DND-41 (cell line): ENCODE data around the gene LRRC74B.

Experiments
- ATAC-seq: fragments of 200-7000 bp; cut with Tn5 transposase; 3 replicates; pipeline ENCODE4 v1.9.1; 2021; ENCODE audit warnings: low read depth; ENCODE audit not compliant: insufficient read depth
- DNase-seq: peaks from one replicate; pipeline ENCODE4 v3.0.0-alpha.2; 2020
- H2AFZ ChIP-seq: 2 replicates; pipeline ENCODE4 v1.6.0; 2012; ENCODE audit warnings: low read depth, low read length
- H3K27ac ChIP-seq: 2 replicates; pipeline ENCODE4 v1.5.1; 2012; ENCODE audit warnings: low read length, inconsistent platforms
- H3K27me3 ChIP-seq: fragments of 200-600 bp; sonication (generic); 2 replicates; pipeline ENCODE4 v1.6.0; 2012; ENCODE audit warnings: low read length, mild to moderate bottlenecking, inconsistent platforms; ENCODE audit not compliant: insufficient read depth, poor library complexity
- H3K36me3 ChIP-seq: 2 replicates; pipeline ENCODE4 v1.5.1; 2012; ENCODE audit warnings: low read length, inconsistent platforms; ENCODE audit not compliant: insufficient read depth
- H3K4me1 ChIP-seq: 2 replicates; pipeline ENCODE4 v1.5.1; 2012; ENCODE audit warnings: mild to moderate bottlenecking, low read length; ENCODE audit not compliant: insufficient read depth
- H3K4me2 ChIP-seq: 2 replicates; pipeline ENCODE4 v1.6.0; 2012; ENCODE audit warnings: mild to moderate bottlenecking, moderate library complexity, low read length, inconsistent platforms; ENCODE audit not compliant: insufficient read depth
- H3K4me3 ChIP-seq, 2 experiments: fragments of 200-600 bp in 1 of 2; shearing (Covaris generic) in 1 of 2; 2 replicates each; pipeline ENCODE4 v1.5.1; 2012 to 2016; ENCODE audit warnings: inconsistent platforms in 2 of 2, low read length in 2 of 2, mild to moderate bottlenecking in 2 of 2, low read depth in 1 of 2, moderate library complexity in 1 of 2
- H3K79me2 ChIP-seq: 2 replicates; pipeline ENCODE4 v1.6.0; 2012; ENCODE audit warnings: low read length, inconsistent platforms; ENCODE audit not compliant: insufficient read depth
- H3K9ac ChIP-seq: 2 replicates; pipeline ENCODE4 v1.6.0; 2012; ENCODE audit warnings: low read depth, mild to moderate bottlenecking, inconsistent platforms, low read length, moderate library complexity
- H3K9me3 ChIP-seq: 2 replicates; pipeline ENCODE4 v1.5.1; 2012; ENCODE audit warnings: low read length, moderate library complexity, mild to moderate bottlenecking, inconsistent platforms; ENCODE audit not compliant: insufficient read depth, severe bottlenecking
- H4K20me1 ChIP-seq: 2 replicates; pipeline ENCODE4 v1.6.0; 2012; ENCODE audit warnings: low read length; ENCODE audit not compliant: insufficient read depth
- EZH2 ChIP-seq: IDR thresholded peaks from 3 replicates; pipeline ENCODE4 v1.6.1; 2012; ENCODE audit warnings: borderline replicate concordance, low read depth, mild to moderate bottlenecking, moderate library complexity, low read length, inconsistent platforms; ENCODE audit not compliant: severe bottlenecking
- TF ChIP-seq, protein P1 (sequence below): IDR thresholded peaks from 2 replicates; pipeline ENCODE4 v1.5.1; 2012; ENCODE audit warnings: borderline replicate concordance, low read length, moderate library complexity, mild to moderate bottlenecking; ENCODE audit not compliant: poor library complexity, severe bottlenecking; ENCODE audit errors: extremely low read depth

LRRC74B gene

DNA sequence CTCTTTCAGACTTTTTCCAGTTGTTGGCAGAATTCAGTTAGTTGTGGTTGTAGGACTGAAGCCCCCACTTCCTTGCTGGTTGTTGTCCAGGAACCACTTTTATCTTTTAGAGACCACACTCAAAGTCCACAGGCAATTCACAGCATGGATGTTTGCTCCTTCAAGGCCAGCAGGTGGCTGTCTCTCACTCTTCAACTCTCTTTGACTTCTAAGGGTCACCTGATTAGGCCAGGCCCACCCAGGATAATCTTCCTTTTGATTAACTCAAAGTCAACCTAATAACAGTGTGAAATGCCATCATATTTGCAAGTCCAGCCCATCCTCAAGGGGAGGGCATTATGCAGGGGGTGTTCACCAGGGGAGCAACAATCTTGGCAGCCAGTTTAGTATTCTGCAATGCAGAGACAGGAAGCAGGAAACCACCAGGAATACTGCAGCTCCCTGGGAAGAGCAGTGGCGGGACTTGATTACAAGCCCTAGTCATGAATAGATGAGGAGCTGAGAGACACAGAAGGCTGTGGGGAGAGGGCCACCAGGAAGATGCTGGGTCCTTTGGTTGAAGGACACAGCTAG is 52.4 kb downstream of the LRRC74B start:
- DNase-seq = no peak
- no peak overlapping the region for H3K27ac ChIP-seq
- TF ChIP-seq, protein P1, sequence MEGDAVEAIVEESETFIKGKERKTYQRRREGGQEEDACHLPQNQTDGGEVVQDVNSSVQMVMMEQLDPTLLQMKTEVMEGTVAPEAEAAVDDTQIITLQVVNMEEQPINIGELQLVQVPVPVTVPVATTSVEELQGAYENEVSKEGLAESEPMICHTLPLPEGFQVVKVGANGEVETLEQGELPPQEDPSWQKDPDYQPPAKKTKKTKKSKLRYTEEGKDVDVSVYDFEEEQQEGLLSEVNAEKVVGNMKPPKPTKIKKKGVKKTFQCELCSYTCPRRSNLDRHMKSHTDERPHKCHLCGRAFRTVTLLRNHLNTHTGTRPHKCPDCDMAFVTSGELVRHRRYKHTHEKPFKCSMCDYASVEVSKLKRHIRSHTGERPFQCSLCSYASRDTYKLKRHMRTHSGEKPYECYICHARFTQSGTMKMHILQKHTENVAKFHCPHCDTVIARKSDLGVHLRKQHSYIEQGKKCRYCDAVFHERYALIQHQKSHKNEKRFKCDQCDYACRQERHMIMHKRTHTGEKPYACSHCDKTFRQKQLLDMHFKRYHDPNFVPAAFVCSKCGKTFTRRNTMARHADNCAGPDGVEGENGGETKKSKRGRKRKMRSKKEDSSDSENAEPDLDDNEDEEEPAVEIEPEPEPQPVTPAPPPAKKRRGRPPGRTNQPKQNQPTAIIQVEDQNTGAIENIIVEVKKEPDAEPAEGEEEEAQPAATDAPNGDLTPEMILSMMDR = peak; percentile 34
- TF ChIP-seq EZH2 = no peak

GRCh38 chr22:21099578-21099977 is 53.8 kb downstream of the LRRC74B start:
- Histone ChIP-seq H4K20me1 (no peaks in the 10 kb centered on the region), H3K79me2 (no peaks in the 10 kb centered on the region), H3K4me1 (peaks cover 2% of the 10 kb centered on the region; the same call in 1 of the 2 replicates), H3K4me2 (no peak overlapping the region), H3K27ac (no peak overlapping the region), H2AFZ (no peak overlapping the region), H3K9me3 (no peaks in the 10 kb centered on the region), H3K9ac (no peak overlapping the region), H3K27me3 (peaks cover 3% of the 10 kb centered on the region), H3K4me3 (no peak overlapping the region), H3K36me3 (no peaks in the 10 kb centered on the region)
- DNase-seq (no peak), ATAC-seq (no peak)
- TF ChIP-seq EZH2 = no peak

More for the DNA sequence above, 52.4 kb downstream of the LRRC74B start:
- Histone ChIP-seq H4K20me1 (no peaks in the 10 kb centered on the region), H3K79me2 (no peaks in the 10 kb centered on the region), H3K27me3 (peaks cover 3% of the 10 kb centered on the region), H2AFZ (no peak overlapping the region), H3K4me3 (no peak overlapping the region), H3K4me1 (peaks cover 2% of the 10 kb centered on the region; the same call in 1 of the 2 replicates), H3K36me3 (no peaks in the 10 kb centered on the region), H3K9ac (no peak overlapping the region), H3K9me3 (no peaks in the 10 kb centered on the region), H3K4me2 (no peak overlapping the region)
- ATAC-seq = no peak

GRCh38 chr22:21100149-21101032 is 54.6 kb downstream of the LRRC74B start:
- H3K9me3 ChIP-seq = no peaks in the 10 kb centered on the region
- no peak overlapping the region for H3K4me2 ChIP-seq
- H3K4me1 ChIP-seq = peaks cover 2% of the 10 kb centered on the region; the same call in 1 of the 2 replicates
- no peak overlapping the region for H2AFZ ChIP-seq
- peaks cover 3% of the 10 kb centered on the region for H3K27me3 ChIP-seq
- no peaks in the 10 kb centered on the region for H3K36me3 ChIP-seq
- DNase-seq (no peak), ATAC-seq (no peak)
- H3K79me2 ChIP-seq = no peaks in the 10 kb centered on the region
- H4K20me1 ChIP-seq = no peaks in the 10 kb centered on the region
- no peak overlapping the region for H3K4me3 ChIP-seq
- no peak overlapping the region for H3K9ac ChIP-seq
- no peak overlapping the region for H3K27ac ChIP-seq
- no peak for TF ChIP-seq EZH2
- TF ChIP-seq, protein P1 = no peak

DNA sequence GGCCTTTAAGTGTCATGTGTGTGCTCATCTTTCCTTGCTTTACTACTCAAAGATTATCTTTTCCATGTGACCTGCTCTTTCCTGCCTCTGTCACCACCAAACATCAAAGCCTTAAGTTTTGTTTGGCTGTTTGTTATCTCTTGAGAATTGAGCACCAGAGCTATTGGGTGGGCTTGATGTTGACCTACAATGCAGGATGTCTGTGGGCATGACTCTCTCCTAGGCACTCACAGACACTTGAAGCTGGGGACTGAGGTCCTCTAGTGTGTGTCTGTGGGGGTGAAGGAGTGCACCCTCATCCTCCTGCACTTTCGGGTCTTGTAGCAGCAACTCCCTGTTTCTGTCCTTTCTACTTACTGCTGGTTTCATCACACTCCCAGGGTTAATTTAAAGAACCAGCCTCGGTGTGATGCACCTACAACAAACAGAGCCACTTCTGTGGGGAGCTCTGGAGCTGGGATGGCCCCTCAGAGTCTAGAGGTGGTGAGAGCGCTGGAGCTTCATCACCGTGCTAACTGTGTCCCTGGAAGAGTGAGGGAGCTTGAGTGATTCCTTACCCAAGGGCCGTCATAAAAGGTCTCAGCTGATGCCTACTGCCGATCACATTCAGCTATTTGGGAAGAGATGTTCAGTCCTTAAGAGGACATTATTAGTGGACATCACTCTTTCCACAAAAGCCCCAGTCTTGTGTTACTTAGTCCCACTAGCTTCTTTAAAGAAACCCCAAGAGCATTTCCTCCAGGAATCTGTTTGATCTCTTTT is 56.3 kb downstream of the LRRC74B start:
- H3K4me2 ChIP-seq = no peak overlapping the region
- no peak for ATAC-seq
- H3K79me2 ChIP-seq = no peaks in the 10 kb centered on the region
- no peaks in the 10 kb centered on the region for H4K20me1 ChIP-seq
- H3K27me3 ChIP-seq = peaks cover 7% of the 10 kb centered on the region
- no peak overlapping the region for H2AFZ ChIP-seq
- no peaks in the 10 kb centered on the region for H3K36me3 ChIP-seq
- peaks cover 2% of the 10 kb centered on the region; the same call in 1 of the 2 replicates for H3K4me1 ChIP-seq
- H3K27ac ChIP-seq = no peak overlapping the region
- no peak for DNase-seq
- no peaks in the 10 kb centered on the region for H3K9me3 ChIP-seq
- H3K4me3 ChIP-seq = no peak overlapping the region
- H3K9ac ChIP-seq = no peak overlapping the region
- no peak for TF ChIP-seq EZH2
- TF ChIP-seq, protein P1 = no peak
